ENCODE measurements around the gene PHLDA3.
"Not testable (repeated sequence)": the region's sequence is repeated elsewhere in the genome, so short reads cannot be mapped to it uniquely, and the experiment has no call there.

PHLDA3 gene

GRCh38 chr1:201503397-201504176 is 34.6 kb upstream of the PHLDA3 start:
- no peak for DNase-seq

- no peak for DNase-seq
These were observed 33.5 kb upstream of the PHLDA3 start for GRCh38 chr1:201502511-201502857.

- no peak for DNase-seq
These were observed 33.0 kb upstream of the PHLDA3 start for GRCh38 chr1:201501812-201502510.

- DNase-seq: no peak
These were observed 32.2 kb upstream of the PHLDA3 start for GRCh38 chr1:201501144-201501543.

GRCh38 chr1:201500670-201501120 is 31.7 kb upstream of the PHLDA3 start:
- DNase-seq: no peak

GRCh38 chr1:201499795-201500669 is 31.0 kb upstream of the PHLDA3 start:
- DNase-seq: no peak

- DNase-seq: no peak
These were observed 30.2 kb upstream of the PHLDA3 start for GRCh38 chr1:201499191-201499590.

- DNase-seq: no peak
These were observed 29.6 kb upstream of the PHLDA3 start for GRCh38 chr1:201498621-201499020.

- DNase-seq: no peak
These were observed 29.0 kb upstream of the PHLDA3 start for GRCh38 chr1:201497935-201498509.

GRCh38 chr1:201496296-201496690 is 27.3 kb upstream of the PHLDA3 start:
- no peak for DNase-seq

- no peak for DNase-seq
These were observed 26.7 kb upstream of the PHLDA3 start for GRCh38 chr1:201495551-201496295.

- DNase-seq: no peak
These were observed 25.0 kb upstream of the PHLDA3 start for GRCh38 chr1:201493757-201494617.

- DNase-seq: not testable (repeated sequence)
These were observed 24.2 kb upstream of the PHLDA3 start for GRCh38 chr1:201493026-201493656.

GRCh38 chr1:201491896-201492511 is 23.0 kb upstream of the PHLDA3 start:
- DNase-seq: no peak

- no peak for DNase-seq
These were observed 21.7 kb upstream of the PHLDA3 start for GRCh38 chr1:201490708-201491131.

GRCh38 chr1:201489643-201490261 is 20.8 kb upstream of the PHLDA3 start:
- no peak for DNase-seq

- no peak for DNase-seq
These were observed 20.0 kb upstream of the PHLDA3 start for GRCh38 chr1:201488830-201489589.

GRCh38 chr1:201487742-201488141 is 18.8 kb upstream of the PHLDA3 start:
- no peak for DNase-seq

GRCh38 chr1:201486187-201486586 is 17.2 kb upstream of the PHLDA3 start:
- peak in 1 of 2 experiments; percentile 16 for DNase-seq

All from AML-193 (cell line).